Nephron progenitor cell (in vitro differentiated cells): Measurements from ENCODE around the gene UBE2L3.
"Not testable (repeated sequence)": the region's sequence is repeated elsewhere in the genome, so short reads cannot be mapped to it uniquely, and the experiment has no call there.

ENCODE experiments used
- DNase-seq: peaks from one replicate; pipeline ENCODE4 v3.0.0; 2021
- H3K27ac Mint-ChIP-seq: 2 replicates; pipeline ENCODE4 v1.8.0; 2021; ENCODE audit warnings: mild to moderate bottlenecking, moderate library complexity, mixed read lengths
- H3K27me3 Mint-ChIP-seq: 2 replicates; pipeline ENCODE4 v1.8.0; 2021; ENCODE audit warnings: mild to moderate bottlenecking, low read depth, mixed read lengths; ENCODE audit not compliant: poor library complexity
- H3K36me3 Mint-ChIP-seq: 2 replicates; pipeline ENCODE4 v1.8.0; 2021; ENCODE audit warnings: low read depth, mixed read lengths
- H3K4me1 Mint-ChIP-seq: 2 replicates; pipeline ENCODE4 v1.8.0; 2021; ENCODE audit warnings: mixed read lengths
- H3K4me3 Mint-ChIP-seq: 2 replicates; pipeline ENCODE4 v1.8.0; 2021; ENCODE audit warnings: mild to moderate bottlenecking, moderate library complexity, mixed read lengths
- H3K9me3 Mint-ChIP-seq: 2 replicates; pipeline ENCODE4 v1.8.0; 2021; ENCODE audit warnings: mild to moderate bottlenecking, moderate library complexity, mixed read lengths
- TF ChIP-seq, protein P1 (sequence below): fragments of 200-600 bp; sonication (generic); IDR thresholded peaks from 2 replicates; pipeline ENCODE4 v1.5.0; 2021; ENCODE audit warnings: antibody characterized with exemption

Gene UBE2L3

DNA sequence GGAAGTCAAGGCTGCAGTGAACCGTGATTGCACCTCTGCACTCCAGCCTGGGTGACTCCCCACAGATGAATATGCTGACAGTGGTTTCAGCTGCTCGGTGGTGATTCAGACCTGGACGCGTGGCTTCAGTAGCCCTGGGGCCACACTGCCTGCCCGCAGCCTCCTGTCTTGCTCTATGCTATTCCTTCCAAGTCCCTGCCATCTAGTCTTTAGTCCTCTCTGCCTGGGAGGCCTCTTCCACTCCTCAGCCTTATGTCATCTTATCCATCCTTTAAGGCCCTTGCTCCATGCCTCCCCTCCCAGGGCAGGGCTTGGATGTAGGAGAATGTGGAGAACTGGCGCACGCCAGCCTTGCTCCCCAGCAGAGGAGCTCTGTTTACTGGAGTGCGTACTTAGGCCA lies 39.3 kb downstream of the UBE2L3 start:
- H3K4me3 Mint-ChIP-seq = no peak overlapping the region
- peak overlapping the region; percentile 51 for H3K27ac Mint-ChIP-seq
- no peaks in the 10 kb centered on the region for H3K9me3 Mint-ChIP-seq
- DNase-seq = no peak
- peaks cover 51% of the 10 kb centered on the region for H3K36me3 Mint-ChIP-seq
- H3K4me1 Mint-ChIP-seq = no peaks in the 10 kb centered on the region
- TF ChIP-seq, protein P1, sequence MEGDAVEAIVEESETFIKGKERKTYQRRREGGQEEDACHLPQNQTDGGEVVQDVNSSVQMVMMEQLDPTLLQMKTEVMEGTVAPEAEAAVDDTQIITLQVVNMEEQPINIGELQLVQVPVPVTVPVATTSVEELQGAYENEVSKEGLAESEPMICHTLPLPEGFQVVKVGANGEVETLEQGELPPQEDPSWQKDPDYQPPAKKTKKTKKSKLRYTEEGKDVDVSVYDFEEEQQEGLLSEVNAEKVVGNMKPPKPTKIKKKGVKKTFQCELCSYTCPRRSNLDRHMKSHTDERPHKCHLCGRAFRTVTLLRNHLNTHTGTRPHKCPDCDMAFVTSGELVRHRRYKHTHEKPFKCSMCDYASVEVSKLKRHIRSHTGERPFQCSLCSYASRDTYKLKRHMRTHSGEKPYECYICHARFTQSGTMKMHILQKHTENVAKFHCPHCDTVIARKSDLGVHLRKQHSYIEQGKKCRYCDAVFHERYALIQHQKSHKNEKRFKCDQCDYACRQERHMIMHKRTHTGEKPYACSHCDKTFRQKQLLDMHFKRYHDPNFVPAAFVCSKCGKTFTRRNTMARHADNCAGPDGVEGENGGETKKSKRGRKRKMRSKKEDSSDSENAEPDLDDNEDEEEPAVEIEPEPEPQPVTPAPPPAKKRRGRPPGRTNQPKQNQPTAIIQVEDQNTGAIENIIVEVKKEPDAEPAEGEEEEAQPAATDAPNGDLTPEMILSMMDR = no peak
- H3K27me3 Mint-ChIP-seq = no peaks in the 10 kb centered on the region

DNA sequence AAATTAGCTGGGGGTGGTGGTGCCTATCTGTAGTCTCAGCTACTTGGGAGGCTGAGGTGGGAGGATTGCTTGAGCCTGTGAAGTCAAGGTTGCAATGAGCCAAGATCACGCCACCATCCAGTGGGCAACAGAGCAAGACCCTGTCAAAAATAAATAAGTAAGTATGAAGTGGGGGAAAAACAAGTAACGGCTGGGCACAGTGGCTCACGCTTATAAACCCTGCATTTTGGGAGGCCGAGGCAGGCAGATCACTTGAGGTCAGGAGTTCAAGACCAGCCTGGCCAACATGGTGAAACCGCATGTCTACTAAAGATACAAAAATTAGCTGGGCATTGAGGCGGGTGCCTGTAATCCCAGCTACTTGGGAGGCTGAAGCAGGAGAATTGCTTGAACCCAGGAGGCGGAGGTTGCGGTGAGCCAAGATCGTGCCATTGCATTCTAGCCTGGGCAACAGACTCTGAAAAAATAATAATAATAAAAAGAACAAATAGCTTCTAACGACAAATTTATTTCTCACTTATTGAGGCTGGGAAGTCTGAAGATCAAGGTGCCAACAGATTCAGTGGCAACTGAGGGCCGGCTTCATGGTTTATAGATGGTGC lies 42.1 kb downstream of the UBE2L3 start:
- not testable (repeated sequence) for H3K4me3 Mint-ChIP-seq, H3K27me3 Mint-ChIP-seq, H3K4me1 Mint-ChIP-seq, H3K27ac Mint-ChIP-seq, H3K9me3 Mint-ChIP-seq, DNase-seq
- peaks cover 64% of the 10 kb centered on the region for H3K36me3 Mint-ChIP-seq

DNA sequence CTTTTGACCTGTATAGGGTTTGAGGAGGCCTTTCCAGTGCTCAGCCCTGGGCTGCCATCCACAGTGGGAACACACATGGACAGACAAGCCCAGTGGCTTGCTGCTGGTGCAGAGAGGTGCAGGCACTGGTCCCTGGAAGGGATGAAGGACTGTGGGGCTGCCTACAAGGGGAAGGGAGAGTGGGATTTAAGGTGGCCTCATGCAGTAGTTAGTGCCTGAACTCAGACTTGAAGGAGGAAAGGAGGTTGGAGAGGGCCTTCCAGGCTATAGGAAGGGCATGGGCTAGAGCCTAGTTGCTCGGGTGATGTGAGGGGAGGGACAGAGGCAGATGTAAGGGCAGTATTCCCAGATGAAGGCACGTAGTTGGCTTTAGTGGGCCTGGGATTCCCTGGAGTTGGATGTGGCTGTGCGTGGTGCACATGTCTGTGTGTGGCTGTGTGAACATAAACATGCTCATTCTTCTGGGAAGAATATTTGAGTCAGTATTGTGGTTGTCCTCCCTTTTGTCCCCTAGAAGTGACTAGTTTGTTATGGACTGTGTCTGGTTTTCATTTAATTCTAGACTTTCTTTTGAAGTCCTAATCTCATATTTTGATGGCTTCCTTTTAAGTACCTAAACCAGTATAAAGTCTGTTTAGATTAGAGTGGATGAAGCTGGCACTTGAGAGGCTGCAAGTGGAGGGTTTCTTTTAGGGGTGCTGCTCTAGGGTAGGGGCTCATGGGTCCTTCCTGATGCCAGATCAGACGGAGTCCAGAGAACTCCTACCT lies 43.9 kb downstream of the UBE2L3 start:
- DNase-seq = no peak
- Mint-ChIP-seq H3K36me3 (peaks cover 70% of the 10 kb centered on the region), H3K27ac (peak overlapping the region; percentile 83), H3K9me3 (no peaks in the 10 kb centered on the region), H3K4me3 (no peak overlapping the region), H3K27me3 (no peaks in the 10 kb centered on the region), H3K4me1 (no peaks in the 10 kb centered on the region)
- TF ChIP-seq, protein P1 = no peak

DNA sequence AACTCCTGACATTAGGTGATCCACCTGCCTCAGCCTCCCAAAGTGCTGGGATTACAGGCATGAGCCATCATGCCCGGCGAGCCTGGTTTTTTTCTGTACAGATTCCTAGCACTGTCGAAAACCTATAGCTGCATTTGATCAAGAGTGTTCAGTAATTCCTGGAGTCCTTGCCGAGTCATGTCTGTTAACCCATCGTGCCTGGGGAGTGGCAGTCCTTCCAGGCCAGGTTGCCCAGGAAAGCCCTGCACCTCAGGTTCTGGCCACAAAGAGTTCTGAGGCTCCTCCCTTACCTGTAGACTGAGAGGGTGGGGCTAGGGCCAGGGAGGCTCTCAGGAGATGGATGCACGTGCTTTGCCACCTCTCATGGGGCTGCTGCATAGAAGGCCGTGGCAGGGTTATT lies 45.3 kb downstream of the UBE2L3 start:
- Mint-ChIP-seq H3K4me3 (no peak overlapping the region), H3K4me1 (no peaks in the 10 kb centered on the region), H3K27me3 (no peaks in the 10 kb centered on the region), H3K9me3 (no peaks in the 10 kb centered on the region), H3K27ac (no peak overlapping the region), H3K36me3 (peaks cover 56% of the 10 kb centered on the region)
- TF ChIP-seq, protein P1 = no peak
- no peak for DNase-seq

DNA sequence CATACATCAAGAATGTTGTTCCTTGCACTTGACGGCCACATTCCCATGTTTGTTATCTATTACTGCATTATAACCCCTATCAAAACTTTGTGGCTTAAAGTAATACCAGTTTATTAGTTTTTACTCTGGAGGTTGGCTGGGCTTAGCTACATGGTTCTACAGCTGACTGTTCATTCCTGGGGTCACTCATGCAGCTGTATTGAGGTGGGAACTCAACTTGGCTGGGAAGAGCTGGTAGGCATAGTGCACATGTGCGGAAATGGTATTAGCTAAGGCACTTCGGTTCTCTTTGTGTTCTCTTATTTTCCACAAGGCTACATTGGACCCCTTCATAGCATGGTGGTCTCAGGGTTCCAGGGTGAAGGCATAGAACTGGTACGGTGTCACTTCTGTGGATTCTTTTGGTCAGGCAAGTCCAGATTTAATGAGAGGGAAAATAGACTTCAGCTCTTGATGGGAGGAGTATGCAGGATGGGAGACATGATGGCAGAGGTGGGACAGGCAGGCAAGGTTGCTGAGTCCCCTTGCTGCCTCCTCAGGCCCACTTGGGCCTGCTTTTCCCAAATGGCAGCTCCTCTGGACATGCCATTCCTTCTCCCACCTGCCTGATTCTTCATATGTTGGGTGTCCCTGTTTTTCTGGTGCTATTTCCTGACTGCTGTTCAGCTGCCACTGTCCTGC lies 46.2 kb downstream of the UBE2L3 start:
- no peaks in the 10 kb centered on the region for H3K4me1 Mint-ChIP-seq
- TF ChIP-seq, protein P1 = no peak
- H3K36me3 Mint-ChIP-seq = peaks cover 52% of the 10 kb centered on the region
- no peak overlapping the region for H3K4me3 Mint-ChIP-seq
- H3K27ac Mint-ChIP-seq = peak overlapping the region; percentile 91
- H3K9me3 Mint-ChIP-seq = no peaks in the 10 kb centered on the region
- H3K27me3 Mint-ChIP-seq = no peaks in the 10 kb centered on the region
- DNase-seq = no peak

DNA sequence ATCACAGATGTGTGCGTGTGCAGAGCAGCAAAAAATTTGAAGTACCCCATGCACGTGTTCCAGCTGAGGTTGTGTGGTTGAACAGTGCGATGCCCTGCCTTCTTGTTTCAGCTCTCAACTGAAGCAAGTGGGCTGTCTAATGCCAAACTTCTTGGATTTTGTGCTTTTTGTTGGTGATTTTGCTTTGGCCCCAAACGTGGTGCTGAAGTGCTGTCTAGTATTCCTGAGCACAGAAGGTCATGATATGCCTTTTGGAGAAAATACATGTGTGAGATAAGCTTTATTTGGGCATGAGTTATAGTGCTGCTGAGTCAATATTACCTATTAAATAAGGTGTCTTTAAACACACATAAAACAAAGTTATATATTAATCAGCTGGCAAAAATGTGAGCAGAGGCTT lies 48.2 kb downstream of the UBE2L3 start:
- H3K4me1 Mint-ChIP-seq = peaks cover 5% of the 10 kb centered on the region
- H3K27ac Mint-ChIP-seq = no peak overlapping the region
- TF ChIP-seq, protein P1 = no peak
- peaks cover 44% of the 10 kb centered on the region for H3K36me3 Mint-ChIP-seq
- DNase-seq = no peak
- no peaks in the 10 kb centered on the region for H3K9me3 Mint-ChIP-seq
- H3K27me3 Mint-ChIP-seq = no peaks in the 10 kb centered on the region
- H3K4me3 Mint-ChIP-seq = no peak overlapping the region

DNA sequence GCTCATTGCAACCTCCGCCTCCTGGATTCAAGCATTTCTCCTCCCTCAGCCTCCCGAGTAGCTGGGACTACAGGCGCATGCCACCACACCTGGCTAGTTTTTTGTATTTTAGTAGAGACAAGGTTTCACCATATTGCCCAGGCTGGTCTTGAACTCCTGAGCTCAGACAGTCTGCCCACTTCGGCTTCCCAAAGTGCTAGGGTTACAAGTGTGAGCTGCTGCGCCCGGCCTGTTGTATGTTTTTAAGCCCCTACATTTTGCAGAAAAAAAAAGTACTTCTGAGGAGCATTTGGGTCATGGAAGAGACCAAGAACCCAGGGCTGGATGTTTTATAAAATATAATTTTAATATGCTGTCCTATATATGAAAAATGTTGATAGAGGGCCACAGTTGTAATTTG lies 49.8 kb downstream of the UBE2L3 start:
- not testable (repeated sequence) for H3K27ac Mint-ChIP-seq, H3K27me3 Mint-ChIP-seq, H3K9me3 Mint-ChIP-seq, H3K4me3 Mint-ChIP-seq, DNase-seq
- peaks cover 37% of the 10 kb centered on the region for H3K36me3 Mint-ChIP-seq
- H3K4me1 Mint-ChIP-seq = peaks cover 16% of the 10 kb centered on the region
